ENCODE results near the gene CPZ.

CPZ gene

DNA sequence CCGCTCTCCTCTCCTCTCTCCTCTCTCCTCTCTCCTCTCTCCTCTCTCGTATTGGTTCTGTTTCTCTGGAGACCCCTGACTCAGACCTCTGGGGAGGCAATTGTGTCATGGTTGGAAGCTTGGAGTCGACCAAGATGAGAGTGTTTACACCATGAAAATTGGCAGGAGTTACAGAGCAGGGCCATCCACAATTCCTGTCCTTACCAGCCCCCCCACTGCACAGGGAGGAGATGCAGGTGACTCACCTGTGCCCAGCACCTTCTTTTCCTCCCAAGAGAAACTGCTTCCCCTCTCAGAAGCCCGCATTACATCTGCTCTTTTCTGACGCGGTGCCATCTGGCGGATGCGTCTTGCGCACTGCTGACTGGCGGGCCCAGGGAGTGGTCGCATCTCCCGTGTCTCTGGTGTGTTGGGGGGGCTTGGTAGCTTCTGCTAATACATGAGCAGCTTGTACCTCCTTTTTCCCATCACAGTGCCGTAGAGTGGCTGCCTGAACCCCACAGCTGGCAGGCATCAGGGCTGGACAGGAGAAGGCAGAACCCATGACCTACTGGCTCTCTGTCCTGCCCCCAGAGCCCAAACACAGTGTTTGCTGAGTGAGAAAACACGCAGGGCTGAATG lies 43.7 kb upstream of the CPZ start:
- TF ChIP-seq EZH2phosphoT487 (IDR thresholded peaks at IDR 0.05; ENCODE audit: low read length) (no peak), EZH2 (optimal IDR thresholded peaks at IDR 0.05; ENCODE audit: low read depth, low read length) (no peak)
- TF ChIP-seq, protein P1, sequence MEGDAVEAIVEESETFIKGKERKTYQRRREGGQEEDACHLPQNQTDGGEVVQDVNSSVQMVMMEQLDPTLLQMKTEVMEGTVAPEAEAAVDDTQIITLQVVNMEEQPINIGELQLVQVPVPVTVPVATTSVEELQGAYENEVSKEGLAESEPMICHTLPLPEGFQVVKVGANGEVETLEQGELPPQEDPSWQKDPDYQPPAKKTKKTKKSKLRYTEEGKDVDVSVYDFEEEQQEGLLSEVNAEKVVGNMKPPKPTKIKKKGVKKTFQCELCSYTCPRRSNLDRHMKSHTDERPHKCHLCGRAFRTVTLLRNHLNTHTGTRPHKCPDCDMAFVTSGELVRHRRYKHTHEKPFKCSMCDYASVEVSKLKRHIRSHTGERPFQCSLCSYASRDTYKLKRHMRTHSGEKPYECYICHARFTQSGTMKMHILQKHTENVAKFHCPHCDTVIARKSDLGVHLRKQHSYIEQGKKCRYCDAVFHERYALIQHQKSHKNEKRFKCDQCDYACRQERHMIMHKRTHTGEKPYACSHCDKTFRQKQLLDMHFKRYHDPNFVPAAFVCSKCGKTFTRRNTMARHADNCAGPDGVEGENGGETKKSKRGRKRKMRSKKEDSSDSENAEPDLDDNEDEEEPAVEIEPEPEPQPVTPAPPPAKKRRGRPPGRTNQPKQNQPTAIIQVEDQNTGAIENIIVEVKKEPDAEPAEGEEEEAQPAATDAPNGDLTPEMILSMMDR (IDR thresholded peaks at IDR 0.05; ENCODE audit: low read length): no peak
- H4K20me1 ChIP-seq (ENCODE audit: insufficient read depth, low read length): no peaks in the 10 kb centered on the region
- no peak overlapping the region for H3K4me2 ChIP-seq (ENCODE audit: low read depth, low read length)
- no peak for DNase-seq
- H3K9me3 ChIP-seq (replicated peaks; ENCODE audit: insufficient read depth, low read length): no peaks in the 10 kb centered on the region
- no peaks in the 10 kb centered on the region for H3F3A ChIP-seq (ENCODE audit: insufficient read depth, low read length)
- H3K79me2 ChIP-seq (ENCODE audit: low read length): no peaks in the 10 kb centered on the region
- H3K27me3 ChIP-seq (replicated peaks; ENCODE audit: insufficient read depth, low read length): peaks cover 79% of the 10 kb centered on the region
- H3K4me3 ChIP-seq (ENCODE audit: low read length): no peak overlapping the region
- no peaks in the 10 kb centered on the region for H3K36me3 ChIP-seq (replicated peaks; ENCODE audit: insufficient read depth, low read length)
- no peaks in the 10 kb centered on the region for H3K9me2 ChIP-seq (replicated peaks; ENCODE audit: insufficient read depth, low read length)
- no peak overlapping the region for H2AFZ ChIP-seq (ENCODE audit: low read length)
- H3K27ac ChIP-seq (ENCODE audit: low read length): no peak overlapping the region
- H3K4me1 ChIP-seq (ENCODE audit: low read length): 0 out of 2 replicates have a peak, but pooled peaks cover 2% of the 10 kb centered on the region
- no peak overlapping the region for H3K9ac ChIP-seq (ENCODE audit: low read length)

DNA sequence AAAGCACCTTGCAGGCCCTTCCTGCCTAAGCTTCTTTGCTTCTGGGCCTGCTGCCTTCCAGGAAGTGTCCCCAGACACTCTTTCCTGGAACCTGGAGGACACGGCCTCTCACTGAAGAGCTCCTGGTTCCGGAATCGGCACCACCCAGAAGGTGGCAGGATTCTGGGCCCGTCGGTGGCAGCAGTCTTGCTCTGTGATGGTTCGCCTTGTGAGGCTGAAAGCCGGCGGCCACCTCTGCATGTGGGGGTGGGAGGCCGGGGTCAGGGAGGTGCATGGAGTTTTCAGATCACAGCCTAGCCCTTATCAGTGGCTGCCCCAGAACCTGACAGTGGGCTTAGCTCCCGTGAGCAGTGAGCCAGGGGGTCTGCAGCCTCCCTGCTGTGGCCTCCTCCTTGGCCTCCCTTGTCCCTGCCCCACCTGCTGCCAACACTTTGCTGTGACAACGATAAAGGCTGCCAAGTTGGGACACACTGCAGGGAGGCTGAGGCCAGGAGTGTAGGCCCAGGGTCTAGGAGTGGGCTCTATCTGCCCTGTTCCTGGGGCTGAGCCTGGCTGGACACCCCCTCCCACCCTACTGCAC lies 43.1 kb upstream of the CPZ start:
- H3K9me3 ChIP-seq (replicated peaks; ENCODE audit: insufficient read depth, low read length): no peaks in the 10 kb centered on the region
- no peak overlapping the region for H3K9ac ChIP-seq (ENCODE audit: low read length)
- H2AFZ ChIP-seq (ENCODE audit: low read length): no peak overlapping the region
- no peak for DNase-seq
- H3K79me2 ChIP-seq (ENCODE audit: low read length): no peaks in the 10 kb centered on the region
- no peak overlapping the region for H3K4me3 ChIP-seq (ENCODE audit: low read length)
- H3K27ac ChIP-seq (ENCODE audit: low read length): no peak overlapping the region
- no peaks in the 10 kb centered on the region for H3K9me2 ChIP-seq (replicated peaks; ENCODE audit: insufficient read depth, low read length)
- no peaks in the 10 kb centered on the region for H3F3A ChIP-seq (ENCODE audit: insufficient read depth, low read length)
- no peak overlapping the region for H3K4me2 ChIP-seq (ENCODE audit: low read depth, low read length)
- H3K36me3 ChIP-seq (replicated peaks; ENCODE audit: insufficient read depth, low read length): no peaks in the 10 kb centered on the region
- peaks cover 73% of the 10 kb centered on the region for H3K27me3 ChIP-seq (replicated peaks; ENCODE audit: insufficient read depth, low read length)
- 0 out of 2 replicates have a peak, but pooled peaks cover 3% of the 10 kb centered on the region for H3K4me1 ChIP-seq (ENCODE audit: low read length)
- H4K20me1 ChIP-seq (ENCODE audit: insufficient read depth, low read length): no peaks in the 10 kb centered on the region
- no peak for TF ChIP-seq EZH2phosphoT487 (IDR thresholded peaks at IDR 0.05; ENCODE audit: low read length)
- TF ChIP-seq EZH2 (optimal IDR thresholded peaks at IDR 0.05; ENCODE audit: low read depth, low read length): no peak
- TF ChIP-seq, protein P1 (IDR thresholded peaks at IDR 0.05; ENCODE audit: low read length): no peak

DNA sequence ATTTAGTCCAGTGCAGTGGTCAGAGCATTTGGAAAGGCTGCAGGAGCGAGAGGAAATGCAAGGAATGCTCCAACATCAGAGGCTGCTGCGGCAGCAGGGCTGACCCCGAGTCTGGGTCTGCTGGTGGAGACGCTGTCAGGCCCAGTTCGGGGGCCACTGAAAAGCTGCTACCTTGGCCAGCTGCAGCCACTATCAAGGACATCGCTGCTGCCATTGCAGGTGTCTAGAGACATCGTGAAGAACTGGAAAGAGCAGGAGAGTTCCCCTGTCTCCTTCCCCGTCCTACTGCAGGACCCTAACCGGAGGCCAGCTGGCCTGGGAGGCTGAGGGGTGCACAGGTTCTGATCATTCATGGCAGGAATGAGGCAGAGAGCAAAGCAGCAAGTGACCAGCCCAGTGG lies 41.9 kb upstream of the CPZ start:
- H3K9me2 ChIP-seq (replicated peaks; ENCODE audit: insufficient read depth, low read length): no peaks in the 10 kb centered on the region
- no peaks in the 10 kb centered on the region for H3F3A ChIP-seq (ENCODE audit: insufficient read depth, low read length)
- DNase-seq: no peak
- no peaks in the 10 kb centered on the region for H4K20me1 ChIP-seq (ENCODE audit: insufficient read depth, low read length)
- H3K27ac ChIP-seq (ENCODE audit: low read length): no peak overlapping the region
- H3K9ac ChIP-seq (ENCODE audit: low read length): no peak overlapping the region
- H3K4me3 ChIP-seq (ENCODE audit: low read length): no peak overlapping the region
- 0 out of 2 replicates have a peak, but pooled peaks cover 3% of the 10 kb centered on the region for H3K4me1 ChIP-seq (ENCODE audit: low read length)
- no peak for TF ChIP-seq EZH2 (optimal IDR thresholded peaks at IDR 0.05; ENCODE audit: low read depth, low read length)
- TF ChIP-seq, protein P1 (IDR thresholded peaks at IDR 0.05; ENCODE audit: low read length): no peak
- TF ChIP-seq EZH2phosphoT487 (IDR thresholded peaks at IDR 0.05; ENCODE audit: low read length): no peak
- H3K36me3 ChIP-seq (replicated peaks; ENCODE audit: insufficient read depth, low read length): no peaks in the 10 kb centered on the region
- H3K79me2 ChIP-seq (ENCODE audit: low read length): no peaks in the 10 kb centered on the region
- H3K4me2 ChIP-seq (ENCODE audit: low read depth, low read length): no peak overlapping the region
- H3K27me3 ChIP-seq (replicated peaks; ENCODE audit: insufficient read depth, low read length): peaks cover 61% of the 10 kb centered on the region
- no peaks in the 10 kb centered on the region for H3K9me3 ChIP-seq (replicated peaks; ENCODE audit: insufficient read depth, low read length)
- no peak overlapping the region for H2AFZ ChIP-seq (ENCODE audit: low read length)
